Spleen (tissue), 11 donors: Measurements from ENCODE around the gene ZNF565. TPM values are rescaled to one million over a fixed set of nuclear protein-coding genes. Genes with fewer than 3 reads are reported as not detected.
A peak's percentile ranks its signal among the peaks of the same experiment; 100 is the strongest.
"Not testable (repeated sequence)": the region's sequence is repeated elsewhere in the genome, so short reads cannot be mapped to it uniquely, and the experiment has no call there.

ENCODE experiments used
- DNase-seq: peaks from one replicate; pipeline ENCODE4 v3.0.0-alpha.2; 2020
- H3K27ac ChIP-seq, 8 donors: fragments of 200-600 bp; sonication (generic) in 7 of 8; 1 replicate in 4 of 8; 2 replicates in 4 of 8; pipeline versions ENCODE4 v1.5.0 to v1.8.0; 2016 to 2021; ENCODE audit warnings: inconsistent platforms in 4 of 8, mild to moderate bottlenecking in 4 of 8, moderate library complexity in 1 of 8
- H3K27me3 ChIP-seq, 7 donors: fragments of 200-600 bp; sonication (generic) in 6 of 7; replicated peaks in 1 of 7; 1 replicate in 4 of 7; 2 replicates in 3 of 7; pipeline versions ENCODE4 v1.5.0 to v1.8.0; 2016 to 2021; ENCODE audit warnings: inconsistent platforms in 3 of 7, mild to moderate bottlenecking in 1 of 7
- H3K36me3 ChIP-seq, 6 donors: fragments of 200-600 bp; sonication (generic) in 5 of 6; 1 replicate in 4 of 6; 2 replicates in 2 of 6; pipeline versions ENCODE4 v1.5.0 to v1.8.0; 2016 to 2021; ENCODE audit warnings: inconsistent platforms in 2 of 6
- H3K4me1 ChIP-seq, 6 donors: fragments of 200-600 bp; sonication (generic) in 5 of 6; 1 replicate in 3 of 6; 2 replicates in 3 of 6; pipeline versions ENCODE4 v1.5.0 to v1.8.0; 2016 to 2021; ENCODE audit warnings: inconsistent platforms in 3 of 6
- H3K4me3 ChIP-seq, 8 donors: fragments of 200-600 bp; sonication (generic) in 7 of 8; 1 replicate in 4 of 8; 2 replicates in 4 of 8; pipeline versions ENCODE4 v1.5.0 to v1.8.0; 2016 to 2021; ENCODE audit warnings: inconsistent platforms in 4 of 8, mild to moderate bottlenecking in 4 of 8, moderate library complexity in 2 of 8
- H3K9me3 ChIP-seq, 8 donors: fragments of 200-600 bp; sonication (generic) in 7 of 8; 1 replicate in 4 of 8; 2 replicates in 4 of 8; pipeline versions ENCODE4 v1.5.0 to v1.8.0; 2016 to 2021; ENCODE audit warnings: inconsistent platforms in 4 of 8
- CTCF ChIP-seq, 11 experiments: fragments of 200-600 bp in 7 of 11; fragments of 450-650 bp in 4 of 11; sonication (generic) in 4 of 11; IDR thresholded peaks in 8 of 11; conservative IDR thresholded peaks in 3 of 11; 1 replicate in 7 of 11; 2 replicates in 4 of 11; pipeline versions ENCODE4 v1.4.0 to v1.8.0; 2016 to 2021; ENCODE audit warnings: antibody characterized with exemption in 11 of 11, inconsistent platforms in 4 of 11, mild to moderate bottlenecking in 1 of 11
- POLR2A ChIP-seq, 3 donors: fragments of 450-650 bp; IDR thresholded peaks; one replicate each; pipeline ENCODE4 v1.5.1; 2017; ENCODE audit warnings: antibody characterized with exemption in 3 of 3, mild to moderate bottlenecking in 1 of 3
- POLR2AphosphoS5 ChIP-seq, 3 donors: sonication (generic); formaldehyde crosslinking; IDR thresholded peaks; one replicate each; pipeline ENCODE4 v1.5.1; 2017; ENCODE audit warnings: antibody characterized with exemption in 3 of 3
- WGBS, 5 donors: extraction: QIAGEN DNeasy Blood & Tissue Kit in 3 of 5; methylation state at CpG; one replicate each; pipeline versions ENCODE4 v1.1.5 to v1.1.7; 2013 to 2018; 5-methylcytosine and 5-hydroxymethylcytosine counted together
- intact Hi-C: fragments of 100-400 bp; cut with DNase I; formaldehyde crosslinking; loops from one replicate; pipeline ENCODE4 v1.15.0; 2023; ENCODE audit warnings: low total_unique reads
- polyA plus RNA-seq, 3 donors: library from polyadenylated mRNA; stranded (reverse); fragments of 200-250 nt; gene quantifications; one replicate each; pipeline ENCODE4 v1.2.1, GENCODE V29; 2013
- total RNA-seq, 7 donors: library from RNA; depleted of rRNA in 3 of 7; stranded (reverse); fragments of >200 nt in 3 of 7; fragmentation: NEBNext Ultra II Directional in 4 of 7; extraction: Animal tissue kit (Norgen Biotek cat#: 25700) in 4 of 7; gene quantifications; one replicate each; pipeline versions ENCODE4 v1.1.0 to v1.2.1, GENCODE V29; 2016 to 2021
- donor health status: healthy with polysubstance abuse.
- donor health status: DM: no; HTN: no; CAD: no; lungs with moderate emphysema.
- donor health status: DM: no; HTN: no; CAD: no.
- donor health status: Bipolar disorder and iron deficiency.
- donor health status: healthy.
- donor health status: DM: no; HTN: no; CAD: no.
- donor health status: DM: yes; HTN: yes; CAD: no.

Gene ZNF565
- total and polyA plus RNA-seq, 10 donors: 1.2 to 7.1 (median 3.6) TPM

GRCh38 chr19:36183245-36183628, 31.2 kb downstream of the ZNF565 start:
- Histone ChIP-seq H3K27me3 (no peaks in the 10 kb centered on the region), H3K4me3 (no peak overlapping the region), H3K27ac (no peak overlapping the region), H3K4me1 (no peaks in the 10 kb centered on the region), H3K9me3 (no peaks in the 10 kb centered on the region), H3K36me3 (peaks cover 0 to 27% (median 13%) of the 10 kb centered on the region in 6 donors)
- WGBS, 5 donors: 85 to 93% (median 89%) methylated on average over 10 of the region's 10 CpGs
- no peak for TF ChIP-seq CTCF (IDR thresholded peaks at IDR 0.05 in 8 of 11, conservative IDR thresholded peaks at IDR 0.05 in 3 of 11)
- TF ChIP-seq POLR2A (IDR thresholded peaks at IDR 0.05): no peak
- TF ChIP-seq POLR2AphosphoS5 (IDR thresholded peaks at IDR 0.05): no peak
- intact Hi-C loops: no loop called here
- peak; percentile 1 for DNase-seq

GRCh38 chr19:36182612-36183244, 31.7 kb downstream of the ZNF565 start:
- intact Hi-C loops: no loop called here
- TF ChIP-seq POLR2AphosphoS5 (IDR thresholded peaks at IDR 0.05) (no peak), CTCF (IDR thresholded peaks at IDR 0.05 in 8 of 11, conservative IDR thresholded peaks at IDR 0.05 in 3 of 11) (no peak)
- no peak for DNase-seq
- Histone ChIP-seq H3K36me3 (peaks cover 0 to 24% (median 13%) of the 10 kb centered on the region in 6 donors), H3K27me3 (no peaks in the 10 kb centered on the region), H3K9me3 (no peaks in the 10 kb centered on the region), H3K4me3 (no peak overlapping the region), H3K27ac (no peak overlapping the region), H3K4me1 (no peaks in the 10 kb centered on the region)
- 88 to 97% (median 93%) methylated on average over 17 of the region's 17 CpGs for WGBS, 5 donors

- H3K4me3 ChIP-seq, H3K4me1 ChIP-seq, H3K9me3 ChIP-seq, intact Hi-C loops, H3K27me3 ChIP-seq, H3K27ac ChIP-seq, DNase-seq: not testable (repeated sequence)
- H3K36me3 ChIP-seq: peaks cover 0 to 20% (median 13%) of the 10 kb centered on the region in 6 donors
- 44 to 73% (median 62%) methylated on average over 2 of the region's 2 CpGs for WGBS, 5 donors
Measured at GRCh38 chr19:36179077-36179476, 35.4 kb downstream of the ZNF565 start.

- intact Hi-C loops: loop anchor here (5.0 kb wide), 1 partner anchor 47 kb away; no protein-coding TSS in a partner anchor
- H3K4me3 ChIP-seq, DNase-seq, H3K9me3 ChIP-seq, H3K27me3 ChIP-seq, H3K36me3 ChIP-seq, H3K27ac ChIP-seq: not testable (repeated sequence)
- H3K4me1 ChIP-seq: peaks cover 4 to 17% (median 8%) of the 10 kb centered on the region in 6 donors
- 80 to 93% (median 88%) methylated on average over 7 to 8 of the region's 8 CpGs for WGBS, 5 donors
Measured at GRCh38 chr19:36173846-36174245, 40.6 kb downstream of the ZNF565 start.

GRCh38 chr19:36172852-36173251, 41.6 kb downstream of the ZNF565 start:
- H3K9me3 ChIP-seq: no peaks in the 10 kb centered on the region
- 87 to 96% (median 93%) methylated on average over 5 of the region's 5 CpGs for WGBS, 5 donors
- DNase-seq: peak; percentile 17

More at GRCh38 chr19:36172852-36173251, 41.6 kb downstream of the ZNF565 start:
- intact Hi-C loops: loop anchor here (5.0 kb wide), 1 partner anchor 46 kb away; no protein-coding TSS in a partner anchor
- no peak for TF ChIP-seq CTCF (IDR thresholded peaks at IDR 0.05 in 8 of 11, conservative IDR thresholded peaks at IDR 0.05 in 3 of 11)
- TF ChIP-seq POLR2A (IDR thresholded peaks at IDR 0.05): no peak
- TF ChIP-seq POLR2AphosphoS5 (IDR thresholded peaks at IDR 0.05): no peak
- Histone ChIP-seq H3K27ac (no peak overlapping the region), H3K27me3 (no peaks in the 10 kb centered on the region), H3K4me3 (no peak overlapping the region), H3K4me1 (peaks cover 4 to 22% (median 9%) of the 10 kb centered on the region in 6 donors), H3K36me3 (no peaks in the 10 kb centered on the region)
